Heart right ventricle (tissue), 16 donors: ENCODE data around the gene AKAP5. TPM values are rescaled to one million over a fixed set of nuclear protein-coding genes. Genes with fewer than 3 reads are reported as not detected.

ENCODE experiments used
- ATAC-seq, 8 donors: fragments of 200-7000 bp; cut with Tn5 transposase; one replicate each; pipeline ENCODE4 v1.9.1; 2020; ENCODE audit warnings: mild to moderate bottlenecking in 8 of 8, moderate library complexity in 8 of 8, moderate number of reproducible peaks in 1 of 8
- DNase-seq, 2 donors: peaks; one replicate each; pipeline ENCODE4 v3.0.0-alpha.2; 2020
- H3K27ac ChIP-seq, 10 donors: fragments of 200-600 bp; sonication (generic) in 2 of 10; one replicate each; pipeline versions ENCODE4 v1.5.0 to v1.8.0; 2020 to 2022; ENCODE audit warnings: mild to moderate bottlenecking in 3 of 10
- H3K27me3 ChIP-seq, 7 donors: fragments of 200-600 bp; one replicate each; pipeline ENCODE4 v1.8.0; 2021 to 2022; ENCODE audit warnings: mild to moderate bottlenecking in 2 of 7
- H3K36me3 ChIP-seq, 9 donors: fragments of 200-600 bp; sonication (generic) in 1 of 9; one replicate each; pipeline versions ENCODE4 v1.5.0 to v1.8.0; 2020 to 2022; ENCODE audit warnings: mild to moderate bottlenecking in 2 of 9
- H3K4me1 ChIP-seq, 9 donors: fragments of 200-600 bp; sonication (generic) in 1 of 9; one replicate each; pipeline versions ENCODE4 v1.5.0 to v1.8.0; 2020 to 2022; ENCODE audit warnings: mild to moderate bottlenecking in 4 of 9
- H3K4me3 ChIP-seq, 10 donors: fragments of 200-600 bp; sonication (generic) in 2 of 10; one replicate each; pipeline versions ENCODE4 v1.5.0 to v1.8.0; 2020 to 2022; ENCODE audit warnings: mild to moderate bottlenecking in 7 of 10, moderate library complexity in 2 of 10
- H3K9me3 ChIP-seq, 11 donors: fragments of 200-600 bp in 10 of 11; sonication (generic) in 2 of 11; one replicate each; pipeline versions ENCODE4 v1.5.0 to v1.8.0; 2013 to 2022; ENCODE audit warnings: mild to moderate bottlenecking in 2 of 11, control low read depth in 1 of 11, moderate library complexity in 1 of 11
- WGBS, 2 donors: extraction: QIAGEN DNeasy Blood & Tissue Kit; methylation state at CpG; one replicate each; pipeline ENCODE4 v1.1.7; 2013; ENCODE audit warnings: inconsistent platforms in 1 of 2; 5-methylcytosine and 5-hydroxymethylcytosine counted together
- intact Hi-C, 10 donors: fragments of 100-400 bp; cut with DNase I; formaldehyde crosslinking; loops; one replicate each; pipeline versions ENCODE4 v1.11.1 to v1.14.2; 2022
- polyA plus RNA-seq, 2 donors: library from polyadenylated mRNA; stranded (reverse); fragments of 200-250 nt; gene quantifications; one replicate each; pipeline ENCODE4 v1.2.3, GENCODE V29; 2013
- total RNA-seq, 10 donors: library from RNA; stranded (reverse); fragmentation: NEBNext Ultra II Directional in 3 of 10; extraction: Animal tissue kit (Norgen Biotek cat#: 25700) in 3 of 10; gene quantifications; one replicate each; pipeline versions ENCODE4 v1.2.1 to v1.2.4, GENCODE V29; 2021 to 2023
- TF ChIP-seq, protein P1 (sequence below), 9 donors: fragments of 200-600 bp; sonication (generic) in 2 of 9; IDR thresholded peaks; one replicate each; pipeline versions ENCODE4 v1.5.0 to v1.8.0; 2021 to 2022; ENCODE audit warnings: antibody characterized with exemption in 9 of 9, mild to moderate bottlenecking in 5 of 9, moderate library complexity in 1 of 9
- donor health status: Arrhythmogenic right ventricular cardiomyopathy.
- donor health status: ischemic (EF 13 %, LVEDD 7.1; RV severe dilation, severe dysfunction).
- donor health status: healthy with polysubstance abuse.
- donor health status: DM: no; HTN: yes; CAD: no.
- donor health status: DM: no; HTN: no; CAD: no.
- donor health status: ischemic (EF 25% LVEDD 6.9; RV normal size, moderate dysfunction).
- donor health status: ischemic (EF 25% LVEDD 5.7; RV mildly dilated, moderate dysfunction).
- donor health status: healthy.
- donor health status: DM: yes; HTN: yes; CAD: no.
- donor health status: Ischemic cardiomyopathy.
- donor health status: ischemic (EF 35%, LVEDD 5.7; RV mildly dilated, moderate dysfunction).
- donor health status: nonischemic (EF 11% LVEDD 7.7; RV severe dilation, severe dysfunction).
- donor health status: DM: yes; HTN: yes; CAD: no.
- donor health status: PGD.
- donor health status: ischemic (EF 29% LVEDD 5.4; RV normal size, mild dysfunction).
- donor health status: nonischemic (EF 23%, LVEDD 6.1; RV moderate dilation, normal function).

Gene AKAP5
- total and polyA plus RNA-seq, 12 donors, result 0.07 to 0.51 (median 0.17) TPM

DNA sequence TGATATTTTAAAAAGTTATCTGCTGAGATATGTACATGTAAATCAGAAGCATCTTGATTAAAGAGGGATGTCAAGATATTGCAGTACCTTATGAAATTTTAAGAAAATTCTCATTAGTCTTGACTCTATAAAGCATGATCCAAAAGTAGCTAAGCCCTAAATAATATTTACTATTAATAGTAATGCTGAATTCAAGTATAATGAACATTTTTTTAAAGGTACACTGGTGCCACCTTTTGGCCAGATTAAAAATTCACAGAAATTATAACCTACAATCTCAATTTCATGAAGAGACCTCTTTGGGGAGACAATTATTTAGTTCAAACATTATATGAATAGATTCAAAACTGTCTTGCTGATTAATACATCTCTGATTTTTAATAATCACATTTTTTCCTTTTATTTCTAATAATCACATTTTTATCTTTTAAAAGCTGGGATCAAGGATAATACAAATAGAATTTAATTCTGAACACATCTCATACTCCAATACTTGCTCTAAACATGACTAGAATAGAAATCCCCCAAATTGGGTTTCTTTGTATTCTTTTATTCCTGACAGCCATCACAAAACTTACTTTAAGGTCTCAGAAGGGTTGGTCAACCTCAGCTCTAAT lies 13.4 kb downstream of the AKAP5 start:
- intact Hi-C loops, result loop anchor here in 9 of 10 donors (2.0 to 10.0 kb wide), 7 partner anchors 41 to 136 kb away; no protein-coding TSS in a partner anchor

DNA sequence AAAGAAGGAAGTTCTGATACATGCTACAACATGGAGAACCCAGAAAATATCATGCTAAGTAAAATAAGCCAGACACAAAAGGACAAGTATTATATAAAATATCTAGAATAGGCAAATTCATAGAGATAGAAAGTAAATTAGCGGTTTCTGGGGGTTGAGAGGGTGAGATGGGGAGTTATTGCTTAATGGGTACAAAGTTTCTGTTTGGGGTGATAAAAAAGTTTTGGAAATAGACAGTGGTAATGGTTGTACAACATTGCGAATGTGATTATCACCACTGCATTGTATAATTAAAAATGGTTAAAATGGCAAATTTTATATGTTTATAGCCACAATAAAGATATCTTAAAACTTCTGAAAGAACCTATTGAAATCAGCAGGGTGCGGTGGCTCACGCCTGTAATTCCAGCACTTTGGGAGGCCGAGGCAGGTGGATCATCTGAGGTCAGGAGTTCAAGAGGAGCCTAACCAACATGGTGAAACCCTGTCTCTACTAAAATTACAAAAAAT lies 23.3 kb downstream of the AKAP5 start:
- Histone ChIP-seq H3K9me3 (no peaks in the 10 kb centered on the region), H3K4me1 (peaks cover 0 to 28% (median 13%) of the 10 kb centered on the region in 9 donors), H3K36me3 (peaks cover 0 to 77% (median 31%) of the 10 kb centered on the region in 9 donors), H3K27ac (no peak overlapping the region), H3K27me3 (no peaks in the 10 kb centered on the region), H3K4me3 (no peak overlapping the region)
- intact Hi-C loops, result loop anchor here in 1 of 10 donors (10.0 kb wide), 1 partner anchor 144 kb away; no protein-coding TSS in a partner anchor
- TF ChIP-seq, protein P1, sequence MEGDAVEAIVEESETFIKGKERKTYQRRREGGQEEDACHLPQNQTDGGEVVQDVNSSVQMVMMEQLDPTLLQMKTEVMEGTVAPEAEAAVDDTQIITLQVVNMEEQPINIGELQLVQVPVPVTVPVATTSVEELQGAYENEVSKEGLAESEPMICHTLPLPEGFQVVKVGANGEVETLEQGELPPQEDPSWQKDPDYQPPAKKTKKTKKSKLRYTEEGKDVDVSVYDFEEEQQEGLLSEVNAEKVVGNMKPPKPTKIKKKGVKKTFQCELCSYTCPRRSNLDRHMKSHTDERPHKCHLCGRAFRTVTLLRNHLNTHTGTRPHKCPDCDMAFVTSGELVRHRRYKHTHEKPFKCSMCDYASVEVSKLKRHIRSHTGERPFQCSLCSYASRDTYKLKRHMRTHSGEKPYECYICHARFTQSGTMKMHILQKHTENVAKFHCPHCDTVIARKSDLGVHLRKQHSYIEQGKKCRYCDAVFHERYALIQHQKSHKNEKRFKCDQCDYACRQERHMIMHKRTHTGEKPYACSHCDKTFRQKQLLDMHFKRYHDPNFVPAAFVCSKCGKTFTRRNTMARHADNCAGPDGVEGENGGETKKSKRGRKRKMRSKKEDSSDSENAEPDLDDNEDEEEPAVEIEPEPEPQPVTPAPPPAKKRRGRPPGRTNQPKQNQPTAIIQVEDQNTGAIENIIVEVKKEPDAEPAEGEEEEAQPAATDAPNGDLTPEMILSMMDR (IDR thresholded peaks at IDR 0.05), result no peak
- 88 to 97% methylated on average over 5 of the region's 5 CpGs for WGBS, 2 donors
- DNase-seq, result no peak
- ATAC-seq, result no peak

More for the DNA sequence above, 13.4 kb downstream of the AKAP5 start:
- no peak overlapping the region for H3K4me3 ChIP-seq
- TF ChIP-seq, protein P1 (IDR thresholded peaks at IDR 0.05), result peak; percentile 12 to 68 (median 55)
- no peak overlapping the region for H3K27ac ChIP-seq
- H3K9me3 ChIP-seq, result no peaks in the 10 kb centered on the region
- peaks cover 0 to 5% (median 0%) of the 10 kb centered on the region in 9 donors for H3K4me1 ChIP-seq
- ATAC-seq (no peak), DNase-seq (no peak)
- peaks cover 0 to 37% (median 0%) of the 10 kb centered on the region in 9 donors for H3K36me3 ChIP-seq
- H3K27me3 ChIP-seq, result no peaks in the 10 kb centered on the region

DNA sequence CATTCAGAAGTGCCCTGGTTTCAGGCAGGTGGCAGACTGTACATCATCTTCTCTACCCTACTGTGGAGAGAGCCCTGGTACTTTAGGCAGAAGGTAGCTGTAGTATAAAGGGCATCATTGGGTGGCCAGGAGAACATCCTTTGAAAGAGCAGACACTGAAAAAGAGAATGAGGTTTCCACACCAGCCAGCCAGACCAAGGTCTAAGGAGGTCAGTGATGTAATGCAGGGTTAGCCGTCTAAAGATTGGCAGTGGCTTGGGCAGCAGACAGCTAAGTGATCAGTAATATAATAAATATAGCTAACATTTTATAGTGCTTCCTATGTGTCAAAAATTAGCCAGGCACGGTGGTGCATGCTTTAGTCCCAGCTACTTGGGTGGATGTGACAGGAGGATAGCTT lies 26.3 kb downstream of the AKAP5 start:
- H3K9me3 ChIP-seq, result no peaks in the 10 kb centered on the region
- no peak overlapping the region for H3K4me3 ChIP-seq
- H3K4me1 ChIP-seq, result peaks cover 0 to 29% (median 17%) of the 10 kb centered on the region in 9 donors
- 46 to 64% methylated on average over 2 of the region's 2 CpGs for WGBS, 2 donors
- intact Hi-C loops, result no loop called here
- peaks cover 0 to 69% (median 27%) of the 10 kb centered on the region in 9 donors for H3K36me3 ChIP-seq
- no peaks in the 10 kb centered on the region for H3K27me3 ChIP-seq
- ATAC-seq, result peak in 4 of 8 donors; percentile 28 to 68 (median 64)
- peak overlapping the region in 2 of 10 donors; percentile 9 to 13 for H3K27ac ChIP-seq
- no peak for DNase-seq
- TF ChIP-seq, protein P1 (IDR thresholded peaks at IDR 0.05), result no peak

DNA sequence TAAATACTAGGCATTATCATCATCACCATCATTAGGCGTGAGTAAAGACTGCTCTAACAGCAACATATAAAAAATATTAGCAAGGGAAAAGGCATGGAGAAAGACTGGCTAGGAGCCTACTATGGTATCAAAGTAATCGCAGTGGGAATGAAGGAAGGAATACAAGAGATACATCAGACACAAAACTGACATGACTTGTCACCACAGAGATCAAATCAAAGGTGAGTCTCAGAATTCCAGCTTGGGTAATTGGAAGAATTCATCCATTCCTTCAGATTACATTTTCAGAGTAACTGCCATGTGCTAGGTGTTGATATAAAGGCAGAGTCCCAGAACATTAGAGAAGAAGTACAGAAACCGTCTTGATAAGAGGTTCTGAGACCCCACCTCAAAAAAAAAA lies 28.2 kb downstream of the AKAP5 start:
- peaks cover 0 to 58% (median 11%) of the 10 kb centered on the region in 9 donors for H3K36me3 ChIP-seq
- WGBS, 2 donors, result 69 to 71% methylated on average over 3 of the region's 3 CpGs
- TF ChIP-seq, protein P1 (IDR thresholded peaks at IDR 0.05), result no peak
- no peaks in the 10 kb centered on the region for H3K27me3 ChIP-seq
- no peak for DNase-seq
- peaks cover 0 to 42% (median 18%) of the 10 kb centered on the region in 9 donors for H3K4me1 ChIP-seq
- intact Hi-C loops, result no loop called here
- no peak overlapping the region for H3K4me3 ChIP-seq
- no peaks in the 10 kb centered on the region for H3K9me3 ChIP-seq
- no peak for ATAC-seq
- peak overlapping the region in 4 of 10 donors; percentile 8 to 68 (median 46) for H3K27ac ChIP-seq
